CD1c-positive myeloid dendritic cell (primary cell): Measurements from ENCODE around the gene NDUFS4.
"Not testable (repeated sequence)": the region's sequence is repeated elsewhere in the genome, so short reads cannot be mapped to it uniquely, and the experiment has no call there.

Source experiments
- DNase-seq: peaks from one replicate; pipeline ENCODE4 v3.0.0-alpha.2; 2016; ENCODE audit errors: extremely low spot score

NDUFS4 gene

DNA sequence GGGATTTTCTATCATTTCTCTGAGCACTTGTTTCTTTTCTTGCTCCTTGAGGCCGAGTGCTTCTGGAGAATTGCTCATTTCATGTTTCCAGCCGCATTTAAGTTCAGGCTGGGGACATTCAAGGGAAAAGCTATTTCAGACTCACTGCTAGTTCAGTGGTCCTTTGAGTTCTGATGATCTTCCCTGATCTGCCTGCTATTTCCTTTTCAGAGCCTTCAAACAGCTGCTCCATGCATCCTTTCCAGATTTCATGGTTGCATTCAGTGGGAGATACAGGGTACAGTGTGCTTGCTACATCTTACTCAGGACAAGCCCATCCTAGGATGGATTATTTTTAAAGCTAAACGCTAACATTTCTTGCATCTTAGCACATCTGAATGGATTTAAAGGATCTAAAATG lies 14.7 kb downstream of the NDUFS4 start:
- no peak for DNase-seq

DNA sequence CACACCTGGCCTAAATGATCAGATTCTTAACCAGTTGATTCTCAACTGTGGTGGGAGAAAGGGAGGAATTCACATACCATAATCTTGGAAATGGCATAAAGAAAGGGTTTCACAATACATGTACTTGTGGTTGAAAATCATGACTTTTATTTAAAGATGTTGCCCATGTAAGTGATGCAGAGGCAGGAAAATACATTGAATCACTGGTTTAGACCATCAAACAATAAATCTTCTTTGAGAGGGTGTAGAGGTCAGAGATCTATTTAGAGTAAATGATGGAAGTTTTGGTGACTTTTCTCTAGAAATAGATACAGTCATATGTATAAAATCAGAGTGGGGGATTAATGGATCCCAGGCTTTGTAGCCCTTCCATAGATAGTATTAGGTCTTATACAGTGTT lies 15.4 kb downstream of the NDUFS4 start:
- DNase-seq, result no peak

DNA sequence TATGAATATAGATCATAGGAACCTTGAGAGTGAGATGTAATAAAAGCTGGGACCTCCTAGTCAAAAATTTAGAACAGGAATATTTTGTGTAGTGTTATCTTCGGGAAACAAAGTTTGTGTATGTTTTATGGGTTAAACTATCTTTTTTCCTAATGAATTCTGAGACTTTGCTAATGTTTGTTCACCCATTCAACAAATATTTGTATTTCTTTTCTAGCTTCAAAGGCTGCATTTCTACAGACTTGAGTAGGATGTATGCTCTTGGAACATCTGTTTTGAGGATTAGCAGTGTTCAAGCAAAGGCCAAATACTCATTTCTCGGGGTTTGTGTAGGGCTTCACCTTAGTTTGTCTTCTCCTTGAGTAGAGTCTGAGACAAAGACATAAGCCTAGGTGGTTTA lies 16.2 kb downstream of the NDUFS4 start:
- no peak for DNase-seq

DNA sequence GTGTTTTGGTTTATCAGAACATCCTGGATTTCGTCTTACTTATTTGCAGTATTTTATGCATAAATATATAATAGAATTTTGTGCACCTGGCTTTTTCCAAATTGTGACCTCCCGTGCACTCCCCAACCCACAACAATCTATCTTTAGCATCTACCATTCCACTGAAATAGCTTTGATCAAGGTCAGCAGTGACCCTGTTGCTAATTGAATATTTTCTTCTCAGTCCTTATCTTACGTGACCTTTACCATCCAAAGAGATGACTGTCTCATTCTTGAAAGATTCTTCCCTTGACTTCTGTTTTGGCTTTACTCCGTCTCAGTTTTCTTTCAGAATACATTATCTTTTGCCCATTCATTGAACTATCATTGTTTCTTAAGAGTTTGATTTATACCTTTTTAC lies 18.4 kb downstream of the NDUFS4 start:
- no peak for DNase-seq

DNA sequence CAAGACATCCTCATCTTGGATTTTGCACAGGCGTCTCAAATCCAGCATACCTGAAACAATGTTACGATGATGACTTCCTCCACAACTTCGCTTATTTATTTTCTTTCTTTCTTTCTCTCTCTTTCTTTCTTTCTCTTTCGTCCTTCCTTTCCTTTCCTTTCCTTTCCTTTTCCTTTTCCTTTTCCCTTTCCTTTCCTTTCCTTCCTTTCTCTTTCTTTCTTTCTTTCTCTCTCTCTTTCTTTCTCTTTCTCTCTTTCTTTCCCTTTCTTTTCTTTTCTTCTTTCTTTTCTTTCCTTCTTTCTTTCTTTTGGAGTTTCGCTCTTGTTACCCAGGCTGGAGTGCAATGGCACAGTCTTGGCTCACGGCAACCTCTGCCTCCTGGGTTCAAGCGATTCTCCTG lies 20.1 kb downstream of the NDUFS4 start:
- DNase-seq, result no peak

DNA sequence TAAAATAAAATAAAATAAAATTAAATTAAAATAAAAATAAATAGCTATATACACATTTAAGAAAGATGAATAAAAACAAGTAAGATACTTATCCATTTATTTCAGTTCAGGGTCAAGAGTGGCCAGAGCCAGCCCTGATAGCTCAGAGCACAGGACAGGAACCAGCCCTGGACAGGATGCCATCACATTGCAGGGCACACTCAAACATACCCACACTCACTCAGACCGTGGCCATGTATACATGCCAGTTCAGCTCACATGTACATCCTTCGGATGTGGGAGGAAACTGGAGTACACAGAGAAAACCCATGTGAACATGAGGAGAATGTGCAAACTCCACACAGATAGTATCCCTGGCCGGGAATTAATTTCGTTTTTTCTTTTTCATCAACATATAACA lies 21.8 kb downstream of the NDUFS4 start:
- no peak for DNase-seq

DNA sequence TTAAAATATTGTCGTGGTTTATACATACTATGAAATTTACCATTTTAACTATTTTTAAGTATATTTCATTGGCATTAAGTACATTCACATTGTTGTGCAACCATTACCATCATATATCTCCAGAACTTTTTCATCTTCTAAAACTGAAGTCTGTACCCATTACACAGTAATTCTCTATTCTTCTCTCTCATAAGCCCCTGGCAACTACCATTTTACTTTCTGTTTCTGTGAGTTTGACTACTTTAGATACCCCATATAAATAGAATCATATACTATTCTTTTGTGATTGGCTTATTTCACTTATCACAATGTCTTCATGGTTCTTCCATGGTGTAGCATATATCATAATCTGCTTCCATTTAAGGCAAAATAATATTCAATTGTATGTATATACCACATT lies 30.3 kb downstream of the NDUFS4 start:
- DNase-seq, result no peak

DNA sequence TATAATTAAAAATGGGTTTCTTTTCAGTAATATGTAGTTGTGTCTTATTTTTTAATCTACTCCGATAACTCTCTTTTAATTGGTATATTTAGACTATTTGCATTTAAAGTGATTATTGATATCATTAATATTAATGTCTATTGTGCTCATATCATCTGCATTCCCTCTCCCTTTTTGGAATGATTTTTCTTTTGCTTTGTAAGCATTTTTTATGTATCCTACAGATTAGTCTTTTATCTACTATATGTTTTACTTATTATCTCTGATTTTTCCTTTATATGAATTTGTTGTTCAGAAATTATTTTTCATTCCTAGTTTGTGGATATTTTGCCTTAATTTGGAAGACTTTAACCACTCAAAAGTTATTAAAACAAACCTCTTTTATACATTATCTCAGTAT lies 34.0 kb downstream of the NDUFS4 start:
- no peak for DNase-seq

DNA sequence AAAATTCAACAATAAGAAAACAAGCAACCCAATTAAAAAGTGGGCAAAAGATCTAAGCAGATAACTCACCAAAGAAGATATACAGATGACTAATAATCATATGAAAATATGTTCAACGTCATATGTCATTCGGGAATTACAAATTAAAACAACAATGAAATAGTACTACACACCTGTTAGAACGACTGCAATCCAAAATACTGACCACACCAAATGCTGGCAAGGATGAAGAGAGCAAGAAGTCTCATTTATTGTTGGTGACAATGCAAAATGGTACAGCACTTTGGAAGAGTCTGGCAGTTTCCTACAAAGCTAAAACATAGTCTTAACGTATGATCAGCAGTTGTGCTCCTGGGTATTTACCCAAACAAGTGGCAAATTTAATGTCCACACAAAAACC lies 37.5 kb downstream of the NDUFS4 start:
- DNase-seq, result no peak

DNA sequence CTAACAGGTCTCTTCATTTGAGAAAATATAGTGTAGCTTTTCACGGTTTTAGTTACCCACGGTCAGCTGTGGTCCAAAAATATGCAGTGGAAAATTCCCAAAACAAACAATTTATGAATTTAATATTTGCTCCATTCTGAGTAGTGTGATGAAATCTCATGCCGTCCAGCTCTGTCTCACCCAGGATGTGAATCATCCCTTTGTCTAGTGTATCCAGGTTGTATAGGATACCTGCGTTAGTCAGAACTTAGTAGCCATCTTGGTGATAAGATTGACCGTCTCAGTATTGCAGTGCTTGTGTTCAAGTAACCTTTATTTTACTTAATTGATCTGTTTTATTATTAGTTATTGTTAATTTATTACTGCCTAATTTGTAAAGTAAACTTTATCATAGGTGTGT lies 41.1 kb downstream of the NDUFS4 start:
- no peak for DNase-seq

DNA sequence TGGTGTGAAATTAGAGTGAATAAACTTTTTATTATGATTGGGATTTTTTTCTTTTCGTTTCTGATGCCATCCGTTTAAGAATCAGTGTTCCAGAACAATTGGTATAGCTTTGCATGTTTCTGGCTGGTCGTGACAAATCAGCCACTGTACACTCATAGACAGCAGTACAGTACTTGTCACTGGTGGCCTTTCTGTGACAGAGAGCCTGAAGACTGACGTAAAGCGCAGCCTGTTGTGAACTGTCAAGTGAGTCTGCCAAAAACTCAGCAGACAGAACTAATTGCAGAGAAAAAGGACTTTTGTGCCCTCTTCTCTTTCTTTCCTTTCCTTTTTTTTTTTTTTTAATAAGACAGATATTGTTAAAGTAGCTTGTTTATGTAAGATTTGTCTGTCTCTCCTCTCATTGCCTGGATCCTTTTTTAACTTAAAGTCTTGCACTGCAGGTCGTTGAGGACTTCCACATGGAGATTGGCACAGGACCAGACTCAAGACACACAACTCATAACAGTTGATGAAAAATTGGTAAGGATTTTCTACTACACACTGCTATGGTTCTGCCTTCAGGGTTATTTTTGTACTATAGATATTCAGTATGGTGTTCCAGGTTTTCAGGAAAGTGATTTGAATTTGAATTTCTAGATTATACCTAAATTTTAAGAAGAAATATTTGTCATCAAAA lies 42.7 kb downstream of the NDUFS4 start:
- no peak for DNase-seq

DNA sequence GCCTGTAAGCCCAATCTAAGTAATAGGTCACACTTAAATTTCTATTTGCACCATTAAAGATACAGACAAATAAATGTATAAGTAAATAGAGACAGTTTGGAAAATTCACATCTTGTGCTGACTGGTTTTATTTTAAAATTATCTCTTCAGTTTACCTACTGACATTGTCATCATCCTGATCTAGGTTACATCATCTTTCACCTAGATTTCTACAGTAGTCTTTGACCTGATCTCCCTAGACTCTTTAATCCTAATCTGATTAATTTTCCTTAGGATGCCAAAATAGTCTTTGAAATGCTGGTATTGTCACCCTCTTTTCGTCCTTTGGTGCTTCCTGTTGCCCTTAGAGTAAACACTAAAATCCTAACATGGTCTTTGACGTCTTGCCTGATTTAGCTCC lies 43.9 kb downstream of the NDUFS4 start:
- no peak for DNase-seq

DNA sequence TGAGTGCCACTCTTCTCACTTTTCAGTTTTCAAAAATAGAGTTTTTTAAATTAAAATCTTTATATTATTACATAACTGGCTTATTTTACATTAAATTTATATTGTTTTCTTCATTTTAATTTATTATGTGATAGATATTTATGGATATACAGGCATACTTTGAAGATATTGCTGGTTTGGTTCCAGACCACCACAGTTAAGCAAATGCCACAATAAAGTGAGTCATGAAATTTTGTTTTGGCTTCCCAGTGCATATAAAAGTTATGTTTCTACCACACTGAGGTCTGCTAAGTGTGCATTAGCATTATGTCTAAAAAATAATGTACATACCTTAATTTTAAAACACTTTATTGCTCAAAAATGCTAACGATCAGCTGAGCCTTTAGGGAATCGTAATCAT lies 47.4 kb downstream of the NDUFS4 start:
- no peak for DNase-seq

DNA sequence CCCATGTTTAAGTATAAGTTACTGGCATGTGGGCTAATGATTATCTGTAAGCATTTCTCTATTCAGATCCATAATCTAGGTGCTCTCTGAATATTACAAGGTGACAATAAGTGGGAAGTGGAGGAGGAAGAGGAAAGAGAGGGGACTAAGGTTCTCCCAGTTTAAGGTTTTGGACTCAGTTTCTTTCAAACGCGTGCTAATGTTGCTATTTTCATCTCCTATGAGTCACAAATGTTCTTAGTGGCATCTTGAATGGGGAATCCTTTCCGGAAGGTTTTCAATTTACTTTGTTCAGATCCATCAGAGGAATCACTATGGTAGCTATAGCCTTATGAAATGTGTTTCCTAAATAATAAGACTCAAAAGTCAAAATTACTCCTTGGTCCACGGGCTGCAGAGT lies 48.5 kb downstream of the NDUFS4 start:
- DNase-seq, result not testable (repeated sequence)

DNA sequence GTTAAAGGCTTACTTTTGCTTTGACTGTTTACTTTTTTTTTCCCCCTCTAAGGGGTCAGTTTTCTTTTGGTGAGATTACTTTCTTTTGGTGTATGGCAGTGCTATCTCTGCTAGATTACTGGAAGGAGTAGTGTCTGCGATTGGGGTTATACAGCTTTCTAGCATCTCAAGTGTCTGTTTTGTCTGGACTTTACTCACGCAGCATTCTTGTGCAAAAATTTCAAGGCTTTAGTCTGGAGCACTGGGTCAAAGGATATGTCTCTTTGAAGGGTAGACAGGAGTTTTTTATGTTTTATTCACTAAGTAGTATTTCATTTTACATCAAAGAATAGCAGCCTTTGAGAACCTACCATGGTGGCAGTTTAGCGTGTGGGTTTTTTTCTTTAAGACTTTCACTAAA lies 52.6 kb downstream of the NDUFS4 start:
- DNase-seq, result no peak

DNA sequence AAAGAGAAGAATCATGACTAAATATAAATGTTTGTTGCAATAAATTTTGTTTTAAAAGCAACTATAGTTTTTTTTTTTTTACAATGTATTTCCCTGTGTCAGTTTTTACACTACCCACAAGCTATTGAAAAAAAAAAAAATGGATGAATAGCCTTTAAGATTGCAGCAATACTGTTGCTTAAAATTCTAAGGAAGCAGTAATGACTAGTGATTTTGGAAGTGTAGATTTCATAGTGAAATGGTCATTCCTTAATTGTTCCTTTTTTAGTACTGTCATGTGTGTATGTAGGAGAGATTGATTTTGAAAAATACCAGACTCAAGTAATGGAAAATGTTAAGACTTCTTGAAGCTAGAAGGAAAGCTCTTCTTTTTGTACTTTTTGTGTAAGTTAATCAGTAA lies 53.1 kb downstream of the NDUFS4 start:
- DNase-seq, result peak; percentile 40

DNA sequence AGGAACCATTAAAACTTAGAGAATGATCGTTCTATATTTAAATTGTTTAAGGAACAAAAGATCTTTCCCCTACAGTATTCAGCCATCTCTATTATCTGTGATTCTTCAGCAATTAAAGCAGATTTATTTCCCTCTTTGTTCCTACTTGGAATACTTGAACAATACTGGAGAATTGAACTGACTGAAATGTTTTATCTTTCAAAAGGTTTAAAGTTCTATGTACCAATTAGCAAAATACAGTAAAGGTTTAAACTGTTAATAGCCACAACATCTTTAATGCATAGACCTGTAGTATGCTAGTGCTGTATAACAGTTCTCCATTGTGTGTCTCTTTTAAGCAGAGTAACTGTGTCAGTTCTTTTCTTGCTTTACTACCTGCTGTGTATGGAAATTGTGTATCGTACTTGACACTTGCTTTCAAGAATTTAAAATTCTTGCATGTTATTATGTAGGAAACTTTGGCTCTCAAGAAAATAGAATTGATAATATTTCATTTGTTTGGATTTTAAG lies 54.0 kb downstream of the NDUFS4 start:
- no peak for DNase-seq

DNA sequence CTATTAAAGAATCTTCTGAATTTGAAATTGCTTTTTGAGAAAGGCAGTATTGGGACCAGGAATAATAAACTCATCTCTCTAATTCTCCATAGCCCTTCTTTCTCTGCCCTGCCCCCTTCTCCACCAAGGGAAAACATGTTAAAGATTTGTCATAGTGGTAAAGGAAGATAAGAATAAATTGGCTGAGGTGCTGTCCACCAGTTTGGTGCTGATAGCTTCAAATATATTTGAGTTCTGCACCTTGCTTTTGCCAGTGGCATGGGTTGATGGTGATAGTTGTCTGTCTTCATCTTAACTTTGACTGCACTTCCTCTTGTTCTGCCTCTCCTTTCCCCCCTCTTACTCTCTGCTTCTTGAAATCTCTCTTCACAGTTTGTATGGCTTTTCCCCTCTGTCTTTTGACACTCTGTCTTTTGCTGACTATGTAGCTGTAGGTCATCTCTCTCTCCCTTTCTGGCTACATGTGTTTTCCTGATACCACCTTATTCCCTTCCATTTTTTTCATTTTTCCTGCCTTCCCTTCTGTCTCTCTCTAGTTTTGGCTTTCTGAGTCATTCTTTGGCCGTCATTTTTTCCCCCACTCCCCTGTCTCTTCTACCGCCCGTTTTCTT lies 56.6 kb downstream of the NDUFS4 start:
- no peak for DNase-seq

DNA sequence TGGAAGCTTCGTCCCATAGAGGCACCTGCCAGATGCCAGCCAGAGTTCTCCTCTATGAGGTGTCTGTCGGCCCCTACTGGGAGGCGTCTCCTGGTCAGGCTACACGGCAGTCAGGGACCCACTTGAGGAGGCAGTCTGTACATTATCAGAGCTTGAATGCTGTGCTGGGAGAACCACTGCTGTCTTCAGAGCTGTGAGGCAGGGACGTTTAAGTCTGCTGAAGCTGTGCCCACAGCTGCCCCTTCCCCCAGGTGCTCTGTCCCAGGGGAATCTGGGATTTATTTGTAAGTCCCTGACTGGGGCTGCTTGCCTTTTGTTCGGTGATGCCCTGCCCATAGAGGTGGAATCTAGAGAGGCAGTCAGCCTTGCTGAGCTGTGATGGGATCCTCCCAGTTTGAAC lies 70.8 kb downstream of the NDUFS4 start:
- DNase-seq, result no peak

DNA sequence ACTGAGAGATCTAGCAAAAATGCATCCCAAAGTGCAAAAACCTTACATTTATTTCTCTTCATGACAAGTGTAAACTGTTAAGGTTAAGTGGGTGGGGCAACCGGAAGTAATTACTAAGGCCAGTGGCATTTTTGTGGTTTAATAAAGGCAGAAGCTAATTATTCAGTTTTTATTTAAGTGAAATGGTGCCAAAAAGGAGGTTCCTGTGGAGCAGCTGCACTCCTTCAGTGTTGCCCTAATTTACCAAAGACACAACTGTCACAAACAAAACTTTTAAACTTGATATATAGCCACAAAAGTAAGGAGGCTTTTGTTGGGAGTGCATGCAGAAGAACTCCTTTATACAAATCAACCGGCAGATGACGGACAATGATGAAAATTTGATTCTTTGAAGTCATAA lies 81.6 kb downstream of the NDUFS4 start:
- DNase-seq, result no peak

DNA sequence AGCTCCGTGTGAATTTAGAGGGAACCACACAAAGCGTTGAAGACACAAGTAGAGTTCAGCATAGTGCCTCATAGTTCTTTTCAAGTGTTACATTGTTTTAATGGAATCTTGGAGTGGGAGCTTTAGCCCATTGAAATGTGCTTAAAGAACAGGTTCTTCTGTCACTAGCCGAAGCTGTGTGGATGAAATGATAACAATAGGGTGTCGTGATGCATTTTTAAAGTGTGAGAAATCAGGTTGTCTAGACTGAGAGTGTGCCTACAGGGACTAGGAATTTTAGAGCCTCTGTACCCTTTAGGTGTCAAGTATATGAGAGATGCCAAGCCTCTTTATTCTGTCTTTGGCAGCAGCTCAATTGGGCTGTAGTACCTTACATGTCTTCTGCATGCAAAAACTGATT lies 83.0 kb downstream of the NDUFS4 start:
- no peak for DNase-seq

DNA sequence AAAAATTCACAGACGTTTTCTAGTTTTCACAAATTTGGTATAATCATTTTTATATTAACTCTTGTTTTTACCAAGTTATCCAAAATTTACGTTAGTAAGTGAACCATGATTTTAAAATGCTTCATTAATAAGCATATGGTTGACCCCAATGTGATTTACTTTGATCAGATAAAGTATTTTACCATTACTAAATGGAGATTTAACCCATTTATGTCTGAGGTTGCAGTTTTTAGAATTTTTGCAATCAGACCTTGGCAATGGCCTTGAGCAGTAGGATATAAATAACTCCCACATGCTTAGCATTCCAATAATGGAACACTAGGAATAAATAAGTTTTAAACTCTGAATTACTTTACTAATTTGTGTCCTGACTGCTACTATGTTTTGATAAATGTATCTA lies 84.6 kb downstream of the NDUFS4 start:
- no peak for DNase-seq

DNA sequence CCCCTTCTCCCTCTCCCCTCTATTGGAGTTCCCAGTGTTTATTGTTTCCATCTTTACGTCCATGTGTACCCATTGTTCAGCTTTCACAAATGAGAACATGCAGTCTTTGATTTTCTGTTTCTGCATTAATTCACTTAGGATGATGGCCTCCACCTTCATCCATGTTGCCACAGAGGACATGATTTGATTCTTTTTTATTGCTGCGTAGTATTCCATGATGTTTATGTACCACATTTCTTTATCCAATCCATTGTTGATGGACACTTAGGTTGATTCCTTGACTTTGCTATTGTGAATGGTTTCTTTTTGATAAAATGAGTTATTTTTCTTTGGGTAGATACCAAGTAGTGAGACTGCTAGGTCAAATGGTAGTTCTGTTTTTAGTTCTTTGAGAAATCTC lies 88.9 kb downstream of the NDUFS4 start:
- no peak for DNase-seq

DNA sequence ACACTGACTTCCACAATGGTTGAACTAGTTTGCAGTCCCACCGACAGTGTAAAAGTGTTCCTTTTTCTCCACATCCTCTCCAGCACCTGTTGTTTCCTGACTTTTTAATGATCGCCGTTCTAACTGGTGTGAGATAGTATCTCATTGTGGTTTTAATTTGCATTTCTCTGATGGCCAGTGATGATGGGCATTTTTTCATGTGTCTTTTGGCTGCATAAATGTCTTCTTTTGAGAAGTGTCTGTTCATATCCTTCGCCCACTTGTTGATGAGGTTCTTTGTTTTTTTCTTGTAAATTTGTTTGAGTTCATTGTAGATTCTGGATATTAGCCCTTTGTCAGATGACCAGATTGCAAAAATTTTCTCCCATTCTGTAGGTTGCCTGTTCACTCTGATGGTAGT lies 100.1 kb downstream of the NDUFS4 start:
- DNase-seq, result not testable (repeated sequence)
